Right cardiac atrium (tissue), 5 donors: ENCODE results near the gene ECT2. TPM values are rescaled to one million over a fixed set of nuclear protein-coding genes. Genes with fewer than 3 reads are reported as not detected.
"Not testable (repeated sequence)": the region's sequence is repeated elsewhere in the genome, so short reads cannot be mapped to it uniquely, and the experiment has no call there.

Experiments used
- ATAC-seq, 2 donors: fragments of 200-7000 bp; cut with Tn5 transposase; one replicate each; pipeline versions ENCODE4 v1.8.0 to v1.9.1; 2020; ENCODE audit warnings: moderate library complexity in 2 of 2, mild to moderate bottlenecking in 1 of 2
- DNase-seq, 3 donors: peaks; one replicate each; pipeline ENCODE4 v3.0.0-alpha.2; 2020
- H3K27ac ChIP-seq: one replicate; pipeline ENCODE4 v1.5.1; 2013; ENCODE audit warnings: mild to moderate bottlenecking, low read length, control low read depth, moderate library complexity
- H3K27me3 ChIP-seq: one replicate; pipeline ENCODE4 v1.6.1; 2013; ENCODE audit not compliant: control insufficient read depth, insufficient read depth
- H3K4me1 ChIP-seq: one replicate; pipeline ENCODE4 v1.6.1; 2013; ENCODE audit warnings: low read length; ENCODE audit not compliant: control insufficient read depth, insufficient read depth
- H3K4me3 ChIP-seq: one replicate; pipeline ENCODE4 v1.5.1; 2013; ENCODE audit warnings: low read length, control low read depth
- H3K9me3 ChIP-seq: one replicate; pipeline ENCODE4 v1.6.1; 2013; ENCODE audit warnings: low read length; ENCODE audit not compliant: control insufficient read depth
- WGBS: extraction: QIAGEN DNeasy Blood & Tissue Kit; methylation state at CpG from one replicate; pipeline ENCODE4 v1.1.7; 2013; 5-methylcytosine and 5-hydroxymethylcytosine counted together
- intact Hi-C, 4 donors: fragments of 100-400 bp; cut with DNase I; formaldehyde crosslinking; loops; one replicate each; pipeline versions ENCODE4 v1.11.0 to v1.14.0; 2022 to 2023
- long read RNA-seq, 4 donors: library from polyadenylated mRNA; unstranded; transcript quantifications; one replicate each; pipeline ENCODE4 v2.0.0, GENCODE V29; 2020 to 2021
- polyA plus RNA-seq: library from polyadenylated mRNA; stranded (reverse); fragments of 200-250 nt; gene quantifications from one replicate; pipeline ENCODE4 v1.2.3, GENCODE V29; 2013
- total RNA-seq, 4 donors: library from RNA; stranded (reverse); fragmentation: NEBNext Ultra II Directional; extraction: Animal tissue kit (Norgen Biotek cat#: 25700); gene quantifications; one replicate each; pipeline ENCODE4 v1.2.1, GENCODE V29; 2021
- donor health status: healthy with polysubstance abuse.
- donor health status: DM: no; HTN: yes; CAD: no.
- donor health status: DM: no; HTN: no; CAD: no.
- donor health status: DM: no; HTN: yes; CAD: no; lungs with severe emphysema.
- donor health status: DM: yes; HTN: yes; CAD: no.

The ECT2 gene, protein sequence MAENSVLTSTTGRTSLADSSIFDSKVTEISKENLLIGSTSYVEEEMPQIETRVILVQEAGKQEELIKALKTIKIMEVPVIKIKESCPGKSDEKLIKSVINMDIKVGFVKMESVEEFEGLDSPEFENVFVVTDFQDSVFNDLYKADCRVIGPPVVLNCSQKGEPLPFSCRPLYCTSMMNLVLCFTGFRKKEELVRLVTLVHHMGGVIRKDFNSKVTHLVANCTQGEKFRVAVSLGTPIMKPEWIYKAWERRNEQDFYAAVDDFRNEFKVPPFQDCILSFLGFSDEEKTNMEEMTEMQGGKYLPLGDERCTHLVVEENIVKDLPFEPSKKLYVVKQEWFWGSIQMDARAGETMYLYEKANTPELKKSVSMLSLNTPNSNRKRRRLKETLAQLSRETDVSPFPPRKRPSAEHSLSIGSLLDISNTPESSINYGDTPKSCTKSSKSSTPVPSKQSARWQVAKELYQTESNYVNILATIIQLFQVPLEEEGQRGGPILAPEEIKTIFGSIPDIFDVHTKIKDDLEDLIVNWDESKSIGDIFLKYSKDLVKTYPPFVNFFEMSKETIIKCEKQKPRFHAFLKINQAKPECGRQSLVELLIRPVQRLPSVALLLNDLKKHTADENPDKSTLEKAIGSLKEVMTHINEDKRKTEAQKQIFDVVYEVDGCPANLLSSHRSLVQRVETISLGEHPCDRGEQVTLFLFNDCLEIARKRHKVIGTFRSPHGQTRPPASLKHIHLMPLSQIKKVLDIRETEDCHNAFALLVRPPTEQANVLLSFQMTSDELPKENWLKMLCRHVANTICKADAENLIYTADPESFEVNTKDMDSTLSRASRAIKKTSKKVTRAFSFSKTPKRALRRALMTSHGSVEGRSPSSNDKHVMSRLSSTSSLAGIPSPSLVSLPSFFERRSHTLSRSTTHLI
- 1 to 10 TPM; 5.0 to 5.6 (median 5.3) TPM for total RNA-seq
- polyA plus RNA-seq = 1.6 TPM
- long read RNA-seq, donor 1 = 0 reads
- long read RNA-seq, donor 2 = 0 reads
- long read RNA-seq, donor 3, partial matches to known transcripts = 0 of 1 reads
- long read RNA-seq, donor 3, other reads (novel, unspliced or antisense) = 1 of 1 reads
- long read RNA-seq, donor 4 = 0 reads

DNA sequence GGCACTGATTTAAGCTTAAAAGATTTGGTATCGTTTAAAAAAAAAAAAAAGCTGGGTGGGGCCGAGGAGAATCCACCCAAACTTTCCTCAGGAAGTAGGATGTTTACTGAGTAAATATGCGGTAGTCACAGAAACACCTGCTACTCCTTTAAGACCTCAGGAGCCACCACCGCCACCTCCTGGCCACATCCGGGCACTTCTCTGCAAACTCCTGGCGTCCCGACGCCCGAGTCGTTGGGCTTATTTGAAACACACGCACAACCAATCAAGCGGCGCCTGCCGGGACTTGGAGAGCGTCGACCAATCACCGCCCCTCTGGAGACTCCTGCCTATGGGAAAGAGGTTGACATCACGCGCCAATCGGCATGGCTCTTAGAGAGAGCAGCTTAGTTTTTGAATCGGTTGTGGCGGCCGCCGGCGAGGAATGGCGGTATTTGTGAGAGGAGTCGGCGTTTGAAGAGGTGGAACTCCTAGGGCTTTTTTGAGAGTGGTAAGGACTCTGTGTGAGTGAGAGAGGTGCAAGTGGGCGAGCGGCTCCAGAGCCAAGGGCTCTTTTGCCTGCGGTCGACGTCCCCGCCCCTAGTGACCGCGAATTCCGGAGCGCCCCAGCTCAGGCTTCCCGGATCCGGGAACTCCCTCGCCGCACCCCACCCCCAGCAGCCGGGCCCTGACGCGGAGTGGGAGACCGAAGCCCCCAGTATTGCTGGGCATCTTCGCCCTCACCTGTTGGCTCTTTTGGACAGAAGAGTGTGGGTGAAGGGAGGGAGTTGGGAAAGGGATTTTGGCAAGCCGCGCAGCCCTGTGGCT is at the start of gene ECT2:
TSS of gene ECT2 (plus strand) at position 359 of the 807 bp plus-strand sequence. CDS start 3,805 bp downstream, outside the sequence.
- WGBS = under 1% methylated on average over 49 of the region's 49 CpGs
- Histone ChIP-seq H3K4me1 (no peaks in the 10 kb centered on the region), H3K9me3 (no peaks in the 10 kb centered on the region), H3K4me3 (peak within 1 kb of the TSS; percentile 100), H3K27ac (peak within 1 kb of the TSS; percentile 89), H3K27me3 (no peaks in the 10 kb centered on the region)
- DNase-seq (peak; percentile 99 to 100 (median 99)), ATAC-seq (peak; percentile 98 to 99)
- intact Hi-C loops = no loop called here

DNA sequence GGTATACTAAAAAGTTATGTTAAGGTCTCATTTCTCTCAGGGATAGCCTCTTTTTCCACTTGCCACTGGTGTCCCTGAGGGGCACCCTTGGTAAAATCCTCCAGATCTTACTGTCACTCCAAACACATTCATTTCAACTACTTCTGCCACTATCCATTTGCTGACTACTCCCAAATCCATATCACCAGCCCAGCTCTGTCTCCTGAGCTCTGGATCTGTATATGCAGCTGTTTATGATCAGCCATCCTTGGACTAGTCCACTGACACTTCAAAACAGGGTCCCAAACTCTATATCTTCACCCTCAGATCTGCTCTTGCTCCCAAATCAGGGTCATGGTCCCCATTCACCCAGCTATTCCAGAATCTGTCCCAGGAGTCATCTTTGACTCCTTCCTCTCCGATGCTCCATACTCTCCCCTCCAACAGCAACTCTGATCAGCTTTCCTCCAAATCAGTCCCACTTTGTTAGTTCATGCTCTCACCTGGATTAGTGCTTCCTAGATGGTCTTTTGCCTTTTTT is 49.5 kb upstream of the ECT2 start:
- WGBS = 97% methylated on average over 1 of the region's 1 CpG
- Histone ChIP-seq H3K9me3 (no peaks in the 10 kb centered on the region), H3K4me3 (no peak overlapping the region), H3K27ac (no peak overlapping the region), H3K27me3 (no peaks in the 10 kb centered on the region), H3K4me1 (peaks cover 6% of the 10 kb centered on the region)
- no peak for DNase-seq
- intact Hi-C loops = no loop called here
- no peak for ATAC-seq

DNA sequence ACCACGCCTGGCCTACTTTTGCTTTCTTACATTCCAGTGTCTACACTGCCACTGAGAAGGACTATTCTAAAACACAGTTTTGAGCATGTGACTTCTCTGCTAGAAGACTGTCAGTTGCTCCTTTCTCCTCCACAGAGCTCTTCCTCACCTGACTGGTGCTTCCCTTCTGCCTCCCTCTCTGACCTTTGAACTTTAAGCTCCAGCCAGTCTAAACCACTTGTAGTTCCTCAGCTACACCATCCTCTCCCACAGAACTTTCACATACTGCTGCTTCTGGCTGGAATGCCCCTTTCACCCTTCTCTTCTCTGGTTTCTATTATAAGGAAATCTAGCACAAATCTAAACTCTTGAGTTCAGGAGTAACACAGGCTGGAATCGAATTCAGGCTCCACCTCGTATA is 48.8 kb upstream of the ECT2 start:
- no peak for DNase-seq
- 87% methylated on average over 3 of the region's 3 CpGs for WGBS
- Histone ChIP-seq H3K27ac (no peak overlapping the region), H3K4me1 (peaks cover 6% of the 10 kb centered on the region), H3K4me3 (no peak overlapping the region), H3K9me3 (no peaks in the 10 kb centered on the region), H3K27me3 (no peaks in the 10 kb centered on the region)
- ATAC-seq = no peak
- intact Hi-C loops = no loop called here

DNA sequence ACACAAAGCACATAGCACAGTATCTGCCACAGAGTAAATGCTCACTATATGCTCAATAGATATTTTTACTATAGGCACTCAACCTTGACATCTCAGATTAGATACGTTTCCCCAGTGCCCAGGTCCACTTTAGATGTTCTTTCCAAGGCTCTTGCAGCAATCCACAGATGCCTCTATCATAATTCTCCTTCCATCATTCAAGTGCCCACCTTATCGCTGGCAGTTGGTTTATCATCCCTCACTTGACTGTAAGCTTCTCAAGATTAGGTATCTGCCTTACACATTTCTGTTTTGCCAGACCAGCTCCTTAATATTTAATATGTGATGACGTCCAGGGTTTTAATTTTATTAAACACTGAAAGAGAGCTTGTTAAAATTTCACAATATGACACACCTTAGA is 48.3 kb upstream of the ECT2 start:
- Histone ChIP-seq H3K27me3 (no peaks in the 10 kb centered on the region), H3K4me3 (no peak overlapping the region), H3K4me1 (peaks cover 6% of the 10 kb centered on the region), H3K9me3 (no peaks in the 10 kb centered on the region), H3K27ac (no peak overlapping the region)
- no peak for DNase-seq
- no peak for ATAC-seq
- 71% methylated on average over 3 of the region's 3 CpGs for WGBS
- intact Hi-C loops = no loop called here

DNA sequence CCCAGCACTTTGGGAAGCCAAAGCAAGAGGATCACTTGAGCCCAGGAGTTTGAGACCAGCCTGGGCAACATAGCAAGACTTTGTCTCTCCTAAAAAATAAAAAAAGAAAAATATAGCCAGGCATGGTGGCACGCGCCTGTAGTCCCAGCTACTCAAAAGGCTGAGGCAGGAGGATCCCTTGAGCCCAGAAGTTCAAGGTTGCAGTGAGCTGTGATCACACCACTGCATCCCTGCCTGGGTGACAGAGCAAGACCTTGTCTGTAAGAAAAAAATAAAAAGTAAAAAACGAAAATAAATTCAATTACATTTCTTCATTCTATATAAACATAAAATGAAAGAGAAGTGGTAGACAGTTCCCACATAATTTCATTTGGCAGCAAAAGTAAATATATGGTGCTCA is 47.8 kb upstream of the ECT2 start:
- DNase-seq, intact Hi-C loops, H3K27me3 ChIP-seq, H3K4me1 ChIP-seq, H3K27ac ChIP-seq, H3K9me3 ChIP-seq, H3K4me3 ChIP-seq, ATAC-seq: not testable (repeated sequence)
- 87% methylated on average over 3 of the region's 3 CpGs for WGBS

DNA sequence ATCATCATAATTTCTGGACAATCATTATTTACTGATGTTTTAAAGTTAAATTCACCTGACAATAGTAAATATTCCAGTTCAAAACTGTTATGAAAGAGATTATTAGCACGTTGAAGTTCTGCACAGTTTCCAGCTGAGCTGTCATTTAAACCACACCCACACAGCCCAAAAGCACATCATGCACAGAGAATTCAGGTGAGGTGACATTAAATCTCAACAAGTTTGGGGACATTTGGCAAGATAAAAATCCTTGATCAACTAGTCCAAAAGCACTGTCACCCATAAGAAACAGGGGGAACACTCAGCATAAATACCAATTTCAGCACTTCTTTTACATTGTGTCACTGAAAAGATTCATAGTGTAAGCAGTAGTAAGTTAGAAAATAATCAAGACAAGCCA is 46.5 kb upstream of the ECT2 start:
- Histone ChIP-seq H3K4me1 (peaks cover 6% of the 10 kb centered on the region), H3K27me3 (no peaks in the 10 kb centered on the region), H3K9me3 (no peaks in the 10 kb centered on the region), H3K27ac (no peak overlapping the region), H3K4me3 (no peak overlapping the region)
- ATAC-seq = no peak
- WGBS = 15% methylated on average over 1 of the region's 1 CpG
- DNase-seq = no peak
- intact Hi-C loops = no loop called here

DNA sequence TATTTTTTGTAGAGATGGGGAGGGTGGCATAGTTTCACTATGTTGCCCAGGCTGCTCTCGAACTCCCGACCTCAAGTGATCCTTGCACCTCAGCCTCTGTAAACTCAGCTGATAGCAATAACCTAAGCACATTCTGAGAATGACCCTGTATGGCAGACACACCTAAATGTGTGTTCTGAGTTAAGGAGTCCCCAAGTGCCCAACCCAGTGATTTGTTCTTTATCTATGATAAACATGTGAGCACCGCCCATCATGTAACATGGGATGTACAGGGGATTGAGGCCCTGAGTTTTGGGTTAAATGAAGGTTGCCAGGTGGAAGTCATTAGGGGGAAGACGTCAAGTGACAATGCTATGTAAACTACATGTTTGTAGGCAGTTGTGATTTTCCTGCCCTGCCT is 45.4 kb upstream of the ECT2 start:
- no peaks in the 10 kb centered on the region for H3K9me3 ChIP-seq
- 86% methylated on average over 4 of the region's 4 CpGs for WGBS
- no peak for DNase-seq
- ATAC-seq = no peak
- H3K4me3 ChIP-seq = no peak overlapping the region
- H3K27ac ChIP-seq = no peak overlapping the region
- no peaks in the 10 kb centered on the region for H3K27me3 ChIP-seq
- intact Hi-C loops = no loop called here
- peaks cover 1% of the 10 kb centered on the region for H3K4me1 ChIP-seq

DNA sequence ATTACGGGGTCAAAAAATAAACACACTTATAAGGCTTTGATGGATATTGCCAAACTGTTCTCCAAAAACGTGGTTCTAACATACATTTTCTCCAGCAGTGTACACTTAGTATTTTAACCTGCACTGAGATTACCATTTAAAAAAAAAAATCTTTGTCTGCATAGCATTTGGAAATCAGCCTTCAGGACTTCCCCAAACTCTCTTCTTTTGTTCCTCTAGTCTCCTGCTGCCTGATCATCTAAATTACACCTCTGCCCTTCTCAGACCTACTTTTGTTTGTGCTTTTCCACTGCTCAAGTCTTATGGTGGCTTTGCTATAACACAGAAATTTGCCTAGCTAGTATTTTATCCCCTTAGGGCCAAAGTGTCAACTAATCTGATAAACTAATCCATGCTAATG is 43.5 kb upstream of the ECT2 start:
- H3K9me3 ChIP-seq = no peaks in the 10 kb centered on the region
- ATAC-seq (no peak), DNase-seq (no peak)
- intact Hi-C loops = no loop called here
- no peak overlapping the region for H3K4me3 ChIP-seq
- H3K27me3 ChIP-seq = no peaks in the 10 kb centered on the region
- WGBS = 88% methylated on average over 2 of the region's 2 CpGs
- no peak overlapping the region for H3K27ac ChIP-seq
- H3K4me1 ChIP-seq = no peaks in the 10 kb centered on the region

DNA sequence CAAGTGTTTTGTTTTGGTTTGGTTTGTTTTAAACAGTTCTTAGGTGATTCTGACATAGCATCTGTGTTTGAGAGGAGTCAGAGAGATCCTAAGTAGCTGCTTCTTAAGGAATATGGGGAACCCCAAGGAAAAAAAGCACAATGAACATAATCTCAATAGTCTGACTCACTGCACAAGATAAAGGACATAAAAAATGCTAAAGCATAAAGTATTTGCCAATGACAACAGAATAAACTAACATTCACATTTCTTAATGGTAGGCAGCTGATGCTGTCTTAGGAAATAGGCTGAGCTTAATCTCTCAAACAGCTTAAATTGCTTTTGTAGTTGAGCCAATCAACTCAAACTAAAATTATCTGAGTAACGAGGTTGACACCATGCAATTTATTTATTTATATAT is 42.6 kb upstream of the ECT2 start:
- ATAC-seq (no peak), DNase-seq (no peak)
- H3K9me3 ChIP-seq = no peaks in the 10 kb centered on the region
- H3K27me3 ChIP-seq = no peaks in the 10 kb centered on the region
- H3K4me3 ChIP-seq = no peak overlapping the region
- H3K27ac ChIP-seq = no peak overlapping the region
- intact Hi-C loops = no loop called here
- WGBS = 49% methylated on average over 1 of the region's 1 CpG
- no peaks in the 10 kb centered on the region for H3K4me1 ChIP-seq

DNA sequence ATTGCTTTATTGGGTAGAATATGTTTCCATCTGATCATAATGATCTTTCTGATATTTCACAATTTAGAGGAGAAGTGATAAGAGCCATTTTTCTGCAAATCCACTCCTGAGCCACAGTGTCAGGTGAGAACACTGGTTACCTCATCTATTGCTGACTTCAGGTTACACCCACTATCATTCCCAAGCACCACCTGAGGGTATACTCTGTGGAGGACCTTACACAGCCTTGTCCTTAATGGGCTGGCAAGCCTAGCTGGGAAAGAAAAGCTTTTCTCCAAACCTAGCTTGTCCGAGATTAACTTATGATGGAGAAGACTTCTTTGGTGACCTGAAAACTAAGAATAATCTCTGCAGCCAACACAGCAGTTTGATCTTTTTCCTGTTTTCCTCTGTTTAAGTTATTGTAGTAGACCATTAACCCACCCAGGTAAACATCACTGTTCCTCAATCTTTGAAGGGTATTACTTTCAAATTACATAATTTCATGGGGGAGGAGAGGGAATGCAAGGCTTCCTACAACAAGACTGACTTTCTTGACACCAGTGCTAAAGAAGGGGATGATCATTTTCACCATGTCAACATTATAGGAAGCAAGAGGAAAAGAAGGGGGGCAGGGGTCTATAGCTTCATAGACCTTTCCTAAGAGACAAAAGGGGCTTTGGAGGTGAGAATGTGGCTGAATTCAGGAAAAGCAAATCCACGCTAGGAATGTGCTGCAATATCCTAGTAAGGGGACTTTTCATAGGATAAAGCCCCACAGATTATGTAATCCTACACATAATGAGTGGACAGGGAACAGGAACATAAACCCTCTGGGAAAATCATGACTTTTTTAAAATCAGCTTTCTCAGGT is 41.4 kb upstream of the ECT2 start:
- ATAC-seq = no peak
- no peaks in the 10 kb centered on the region for H3K9me3 ChIP-seq
- H3K27me3 ChIP-seq = no peaks in the 10 kb centered on the region
- peak overlapping the region; percentile 25 for H3K4me3 ChIP-seq
- DNase-seq = no peak
- H3K27ac ChIP-seq = no peak overlapping the region
- intact Hi-C loops = no loop called here
- no peaks in the 10 kb centered on the region for H3K4me1 ChIP-seq
- 88% methylated on average over 2 of the region's 2 CpGs for WGBS
